Activated CD8-positive, alpha-beta memory T cell treated with anti-CD3 and anti-CD28 coated beads, Interleukin-2, amount 50 U/mL, for 24 hours (primary cell): ENCODE results near the gene FAU.

Source experiments
- DNase-seq: peaks from one replicate; pipeline ENCODE4 v3.0.0-alpha.2; 2020; ENCODE audit errors: extremely low read depth

The FAU gene

GRCh38 chr11:65135633-65136145, 13.8 kb upstream of the FAU start:
- DNase-seq: no peak

- peak; percentile 69 for DNase-seq
Measured at GRCh38 chr11:65134952-65135632, 13.2 kb upstream of the FAU start.

GRCh38 chr11:65134240-65134951, 12.5 kb upstream of the FAU start, which contains the start of gene SYVN1:
SYVN1 (minus strand) TSS chr11:65134519; CDS start chr11:65133601, 918 bp downstream.
- DNase-seq: peak; percentile 83

- DNase-seq: no peak
Measured at GRCh38 chr11:65133724-65134123, 11.8 kb upstream of the FAU start.

- DNase-seq: no peak
Measured at GRCh38 chr11:65132988-65133700, 11.2 kb upstream of the FAU start.

GRCh38 chr11:65132238-65132987, 10.5 kb upstream of the FAU start:
- DNase-seq: no peak

- no peak for DNase-seq
Measured at GRCh38 chr11:65131895-65132237, 9.9 kb upstream of the FAU start.

GRCh38 chr11:65131417-65131776, 9.5 kb upstream of the FAU start:
- no peak for DNase-seq

GRCh38 chr11:65130631-65131416, 8.9 kb upstream of the FAU start:
- no peak for DNase-seq

GRCh38 chr11:65129649-65130441, 7.9 kb upstream of the FAU start:
- no peak for DNase-seq

GRCh38 chr11:65128182-65129145, 6.5 kb upstream of the FAU start:
- DNase-seq: no peak

GRCh38 chr11:65127473-65128181, 5.7 kb upstream of the FAU start:
- no peak for DNase-seq

GRCh38 chr11:65126624-65127274, 4.8 kb upstream of the FAU start:
- no peak for DNase-seq

GRCh38 chr11:65125197-65126056, 3.5 kb upstream of the FAU start:
- no peak for DNase-seq

GRCh38 chr11:65124480-65125196, 2.7 kb upstream of the FAU start:
- DNase-seq: no peak

GRCh38 chr11:65121447-65121864, 478 bp downstream of the FAU start:
- no peak for DNase-seq
